CD4-positive, alpha-beta T cell treated with Interleukin-17A for 4 hours (primary cell): ENCODE measurements around the gene GPALPP1.
"Not testable (repeated sequence)": the region's sequence is repeated elsewhere in the genome, so short reads cannot be mapped to it uniquely, and the experiment has no call there.

Experiments
- DNase-seq: peaks from one replicate; pipeline ENCODE4 v3.0.0-alpha.2; 2020; ENCODE audit warnings: mixed read lengths

GPALPP1 gene, protein sequence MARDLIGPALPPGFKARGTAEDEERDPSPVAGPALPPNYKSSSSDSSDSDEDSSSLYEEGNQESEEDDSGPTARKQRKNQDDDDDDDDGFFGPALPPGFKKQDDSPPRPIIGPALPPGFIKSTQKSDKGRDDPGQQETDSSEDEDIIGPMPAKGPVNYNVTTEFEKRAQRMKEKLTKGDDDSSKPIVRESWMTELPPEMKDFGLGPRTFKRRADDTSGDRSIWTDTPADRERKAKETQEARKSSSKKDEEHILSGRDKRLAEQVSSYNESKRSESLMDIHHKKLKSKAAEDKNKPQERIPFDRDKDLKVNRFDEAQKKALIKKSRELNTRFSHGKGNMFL

DNA sequence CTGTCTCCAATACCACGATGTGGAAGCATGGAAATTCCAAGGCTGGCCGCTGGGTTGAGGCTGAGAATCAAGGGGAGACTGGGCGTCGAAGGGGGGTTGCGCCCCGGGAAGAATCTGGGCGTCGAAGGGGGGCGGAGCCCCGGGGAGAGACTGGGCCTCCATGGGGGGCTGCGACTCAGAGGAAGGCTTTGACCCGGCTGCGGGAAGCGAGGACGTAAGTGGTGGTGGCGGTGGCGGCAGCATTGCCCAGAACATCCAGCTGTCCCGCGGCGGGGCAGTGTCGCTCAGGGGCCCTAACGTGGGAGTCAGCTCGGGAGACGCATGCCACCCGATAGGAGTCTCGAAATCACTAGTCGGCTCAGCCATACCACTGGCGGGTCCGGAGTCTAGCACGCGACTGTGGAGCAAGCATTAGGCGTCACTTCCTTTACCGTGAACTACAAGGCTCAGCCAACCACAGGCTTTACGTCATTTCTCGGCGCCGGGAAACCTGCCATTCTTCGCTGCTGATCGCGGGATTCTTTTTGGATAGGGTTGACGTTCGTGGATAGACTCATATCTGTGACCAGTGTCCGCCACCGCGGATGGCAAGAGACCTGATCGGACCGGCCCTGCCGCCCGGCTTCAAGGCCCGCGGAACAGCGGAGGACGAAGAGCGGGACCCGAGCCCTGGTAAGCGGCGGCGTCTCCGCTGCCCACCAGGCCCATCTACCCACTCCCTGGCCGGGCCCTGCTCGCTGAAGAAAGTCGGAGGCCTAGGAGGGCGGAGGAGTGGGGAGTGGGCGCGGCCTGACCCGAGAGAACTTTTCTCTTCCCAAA lies at the start of gene GPALPP1, which contains the start of gene NUFIP1:
TSS of gene GPALPP1 (plus strand) at position 468 of the 819 bp plus-strand sequence. CDS start at position 585, 117 bp downstream.
TSS of gene NUFIP1 (minus strand) at position 401 of the 819 bp plus-strand sequence. CDS start at position 366, 35 bp downstream.
- DNase-seq, result peak; percentile 91

DNA sequence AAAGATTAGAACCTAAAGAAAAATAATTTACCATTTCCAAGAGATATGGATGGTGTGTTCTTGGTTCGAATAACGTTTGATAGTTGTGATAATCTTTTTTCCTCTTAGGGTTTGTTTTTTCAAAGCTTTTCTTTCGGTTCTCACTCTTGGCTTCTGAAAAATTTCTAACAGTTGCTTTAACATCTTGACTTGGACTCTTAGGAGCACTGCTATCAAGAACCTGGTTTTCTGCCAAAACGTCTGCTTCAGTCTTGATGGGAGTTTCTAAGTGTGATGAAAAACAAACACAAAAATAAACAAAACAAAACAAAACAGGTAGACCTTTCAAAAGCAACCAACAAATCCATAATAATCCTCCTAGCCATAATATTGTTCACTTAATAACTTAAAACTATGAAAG lies 45.9 kb upstream of the GPALPP1 start:
- DNase-seq, result not testable (repeated sequence)

DNA sequence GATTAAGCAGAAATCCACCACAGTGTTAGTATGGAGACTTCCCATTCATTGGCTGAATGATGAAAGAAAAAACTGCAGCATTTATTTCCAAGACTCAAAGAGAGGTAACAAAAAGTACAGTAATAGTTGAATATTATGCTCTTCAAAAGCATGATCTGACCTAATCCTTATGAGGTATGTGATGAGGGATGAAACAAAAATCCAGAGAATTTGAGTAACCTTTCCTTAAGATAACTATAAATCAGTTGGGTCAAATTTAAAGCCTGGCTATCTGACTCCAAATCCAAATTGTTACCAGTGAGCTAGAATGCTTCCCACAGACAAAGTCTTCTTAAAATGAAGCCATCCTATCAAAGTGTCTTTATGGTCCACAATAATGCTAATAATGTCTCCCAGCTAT lies 38.2 kb upstream of the GPALPP1 start:
- DNase-seq, result no peak

DNA sequence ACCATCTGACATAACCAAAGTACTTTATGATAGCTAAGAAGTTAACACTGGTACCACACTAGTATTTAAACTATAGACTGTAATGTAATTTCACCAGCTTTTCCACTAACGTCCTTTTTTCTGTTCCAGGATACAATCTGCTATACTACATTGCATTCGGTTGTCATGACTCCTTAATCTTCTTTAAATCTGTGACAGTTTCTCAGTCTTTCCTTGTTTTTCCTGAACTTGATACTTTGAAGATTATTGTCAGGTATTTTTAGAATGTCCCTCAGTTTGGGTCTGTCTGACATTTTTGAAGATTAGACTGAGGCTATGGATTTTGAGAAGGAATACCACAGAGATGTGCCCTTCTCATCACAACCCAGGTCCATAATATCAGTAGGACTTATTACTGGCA lies 36.7 kb upstream of the GPALPP1 start:
- no peak for DNase-seq

DNA sequence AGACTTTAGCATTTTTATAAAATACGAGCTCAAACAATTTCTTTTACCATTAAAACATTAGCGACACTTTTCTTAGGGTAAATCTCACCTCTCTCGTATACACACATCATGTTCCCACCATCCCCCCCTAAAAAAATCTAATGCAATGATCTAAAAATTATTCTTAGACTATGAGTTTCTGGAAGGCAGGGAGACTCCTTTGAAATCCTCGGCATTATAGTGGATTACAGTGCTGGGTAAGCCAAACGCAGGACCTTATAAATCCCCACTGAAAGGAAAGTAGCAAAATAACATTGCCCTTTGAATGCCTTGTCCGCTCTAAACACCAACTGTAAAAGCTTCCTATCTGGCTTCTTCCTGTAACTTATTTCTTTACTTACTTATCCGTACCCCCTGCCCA lies 35.1 kb upstream of the GPALPP1 start:
- no peak for DNase-seq

DNA sequence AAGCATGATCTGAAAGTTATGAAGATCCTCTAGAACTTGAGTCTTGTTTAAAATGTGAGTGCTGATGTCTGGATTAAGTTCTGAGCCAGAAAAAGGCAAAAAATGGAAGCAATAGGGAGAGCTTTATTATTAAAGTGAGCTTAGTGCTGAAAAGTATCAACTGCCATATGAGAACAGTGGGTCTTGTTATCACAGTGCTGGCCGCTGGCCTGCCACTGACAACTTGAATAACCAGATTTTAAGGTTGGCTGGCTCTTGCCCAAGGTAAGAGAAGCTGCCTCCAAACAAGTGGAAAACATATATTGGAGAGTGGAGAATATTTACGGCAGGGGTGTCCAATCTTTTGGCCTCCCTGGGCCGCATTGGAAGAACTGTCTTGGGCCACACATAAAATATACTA lies 33.9 kb upstream of the GPALPP1 start:
- DNase-seq, result no peak

DNA sequence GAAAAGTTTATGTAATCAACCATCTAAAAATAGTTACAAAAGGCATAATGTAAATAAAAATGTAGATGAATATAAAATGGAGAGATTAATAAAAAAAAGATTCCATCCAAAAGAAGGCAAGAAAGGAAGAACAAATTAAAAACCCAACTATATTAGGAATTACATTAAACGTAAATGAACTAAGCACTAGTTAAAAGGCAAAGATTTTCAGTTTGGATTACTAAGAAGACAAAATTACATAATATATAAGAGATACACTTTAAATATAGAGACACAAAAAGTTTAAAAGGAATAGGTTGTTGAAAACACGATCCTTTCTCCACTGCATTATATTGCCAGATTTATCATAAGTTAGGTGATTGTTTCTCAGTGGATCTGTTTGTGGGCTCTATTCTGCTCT lies 27.3 kb upstream of the GPALPP1 start:
- no peak for DNase-seq

DNA sequence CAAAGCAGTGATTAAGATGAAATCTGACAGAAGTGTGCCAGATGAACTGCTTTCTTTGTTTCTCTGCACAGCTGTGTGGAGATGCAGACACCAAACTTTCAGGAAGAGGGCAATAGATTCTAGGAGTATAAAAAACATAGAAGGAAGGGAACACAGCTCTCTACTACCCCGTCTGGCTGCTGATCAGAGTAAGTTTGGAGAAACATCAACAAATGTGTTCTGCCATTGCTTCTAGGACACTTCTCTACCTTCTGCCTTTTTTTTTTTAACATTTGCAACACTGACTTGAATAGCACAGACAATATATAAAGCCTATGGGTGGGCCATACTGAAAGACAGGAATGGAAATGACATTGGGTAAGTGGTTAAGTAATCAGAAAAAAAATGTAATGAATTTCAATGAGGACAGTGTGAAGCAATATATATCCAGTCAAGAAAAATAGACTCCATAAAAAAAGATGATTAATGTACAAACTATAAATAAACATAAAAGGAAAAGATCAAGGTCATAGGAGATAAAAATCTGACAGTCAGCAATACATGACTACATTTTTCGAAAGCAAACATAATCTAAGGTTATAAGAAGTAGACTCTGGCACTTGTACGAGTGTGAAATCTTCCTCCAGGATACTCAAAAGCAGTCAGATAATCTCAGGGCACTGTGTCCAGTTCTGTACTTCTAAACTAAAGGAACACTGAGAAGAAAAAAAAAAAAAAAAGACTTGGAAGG lies 21.5 kb upstream of the GPALPP1 start:
- DNase-seq, result no peak

DNA sequence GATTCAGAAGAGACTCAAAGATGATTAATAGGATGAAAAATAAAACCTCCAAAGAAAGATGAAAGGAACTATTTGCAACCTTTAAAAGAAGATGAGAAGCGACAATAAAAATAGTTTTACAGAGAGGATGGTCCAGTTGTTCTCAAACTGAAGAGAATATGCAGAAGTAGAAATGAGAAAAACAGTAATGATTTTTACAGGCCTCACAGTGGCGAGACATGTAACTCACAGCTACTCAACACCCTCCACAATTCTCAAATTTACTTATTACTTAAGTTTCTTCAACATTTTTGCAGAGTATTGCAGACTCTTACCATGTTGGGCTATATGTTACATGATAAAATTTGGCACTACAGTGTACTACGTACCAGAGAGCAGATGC lies 20.9 kb upstream of the GPALPP1 start:
- no peak for DNase-seq

DNA sequence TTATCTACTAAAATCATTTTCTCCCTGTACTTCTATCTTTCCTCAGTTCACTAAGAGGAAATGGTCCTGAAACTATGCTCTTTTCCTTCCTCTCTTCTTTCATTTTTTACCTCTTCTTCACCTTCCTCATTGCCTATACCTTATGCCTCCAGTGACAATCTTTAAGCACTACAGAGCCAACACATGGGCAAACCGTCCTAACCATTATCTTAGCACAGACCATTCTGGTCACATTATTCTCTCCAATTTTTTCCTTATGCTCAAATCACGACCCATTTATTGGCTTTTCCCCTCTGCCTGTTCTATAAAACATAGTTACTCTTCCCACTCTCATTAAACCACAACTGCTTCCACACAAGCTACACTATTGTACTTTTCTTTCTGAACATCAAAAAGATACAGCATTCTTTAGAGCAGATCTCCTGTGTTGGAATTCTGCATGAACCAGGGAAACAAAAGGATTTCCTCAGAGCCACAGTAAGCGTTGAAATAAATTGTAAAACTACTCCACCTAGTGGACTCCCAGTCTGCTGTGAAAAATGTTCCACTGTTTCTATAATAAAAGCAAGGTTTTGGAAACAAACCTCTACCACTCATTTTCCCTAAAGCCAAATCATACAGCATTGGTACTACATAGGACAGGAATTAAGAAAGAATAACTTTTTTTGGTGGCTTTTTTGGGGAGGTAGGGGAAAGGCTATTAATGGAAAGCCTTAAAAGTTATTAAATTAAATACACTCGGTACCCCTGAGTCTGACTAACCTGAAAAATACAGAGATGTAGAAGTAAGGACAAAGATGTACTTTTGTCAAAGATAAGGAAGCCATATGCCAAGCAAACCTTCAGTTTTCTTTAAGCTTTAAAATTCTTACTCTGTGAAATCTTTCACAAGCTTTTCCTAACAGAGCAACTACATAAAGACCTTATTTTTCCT lies 19.5 kb upstream of the GPALPP1 start:
- peak; percentile 5 for DNase-seq

DNA sequence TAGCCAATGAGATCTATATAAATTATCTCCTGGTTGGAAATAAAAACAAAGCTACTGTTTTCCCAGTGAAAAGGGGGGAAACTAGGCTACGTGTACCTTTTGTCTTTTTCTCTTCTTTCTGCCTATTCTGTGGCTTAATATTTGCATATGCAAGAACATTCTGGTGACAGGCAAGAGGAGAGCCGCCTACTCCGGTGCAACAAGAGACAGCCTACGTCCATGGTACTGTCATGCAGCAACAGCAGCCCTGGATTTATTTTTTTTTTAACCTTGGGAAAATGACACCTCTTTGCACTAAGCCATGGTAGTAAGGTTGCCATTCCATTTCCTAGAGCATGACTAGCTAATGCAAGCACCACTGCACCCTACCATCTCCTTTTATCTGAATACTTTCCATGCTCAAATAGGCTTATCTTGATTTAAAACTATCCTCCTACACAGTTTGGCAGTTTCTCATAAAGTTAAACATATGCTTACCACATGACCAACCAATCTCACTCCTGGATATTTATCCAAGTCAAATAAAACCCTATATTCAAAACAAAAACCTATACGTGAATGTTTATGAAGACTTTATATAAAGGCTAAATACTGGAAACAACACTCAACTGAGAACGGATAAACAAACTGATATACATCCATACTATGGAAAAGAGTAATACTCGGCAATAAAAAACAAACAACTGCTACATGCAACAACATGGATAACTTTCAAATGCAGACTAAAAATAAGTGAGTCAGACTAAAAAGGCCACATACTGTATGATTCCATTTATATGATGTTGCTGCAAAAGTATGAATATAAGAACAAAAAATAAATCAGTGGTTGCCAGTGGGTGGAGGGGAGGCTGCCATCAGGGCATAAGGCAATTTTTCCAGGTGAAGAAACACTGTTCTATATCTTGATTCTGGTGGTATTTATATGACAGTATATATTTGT lies 17.4 kb upstream of the GPALPP1 start:
- no peak for DNase-seq

DNA sequence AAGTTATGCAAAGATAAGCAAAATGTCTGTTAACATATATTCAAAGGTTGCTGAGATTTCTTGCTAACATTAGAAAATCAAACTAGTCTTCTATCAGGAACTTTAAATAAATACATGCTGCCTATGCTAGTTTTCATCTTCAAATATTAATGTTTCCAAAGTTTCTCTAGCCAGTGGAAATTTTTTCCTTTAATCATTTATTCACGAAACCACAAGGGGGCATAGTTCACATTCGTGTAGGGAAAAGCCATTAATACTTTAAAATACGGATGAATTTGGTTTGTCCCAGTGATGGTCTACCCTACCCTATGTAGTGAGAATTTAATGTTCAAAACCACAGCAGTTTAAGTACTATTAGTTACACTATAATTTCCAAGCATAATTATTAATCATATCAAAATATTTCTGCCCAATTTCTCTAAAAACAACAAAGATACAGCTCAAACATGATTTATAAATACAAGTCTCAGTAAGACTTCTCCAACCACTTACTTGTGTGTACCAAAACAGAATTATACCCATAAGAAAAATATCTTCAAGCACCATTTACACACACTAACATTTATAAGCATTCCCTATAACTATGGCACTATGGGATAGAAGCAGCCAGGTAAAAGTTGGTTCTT lies 16.3 kb upstream of the GPALPP1 start:
- DNase-seq, result no peak

DNA sequence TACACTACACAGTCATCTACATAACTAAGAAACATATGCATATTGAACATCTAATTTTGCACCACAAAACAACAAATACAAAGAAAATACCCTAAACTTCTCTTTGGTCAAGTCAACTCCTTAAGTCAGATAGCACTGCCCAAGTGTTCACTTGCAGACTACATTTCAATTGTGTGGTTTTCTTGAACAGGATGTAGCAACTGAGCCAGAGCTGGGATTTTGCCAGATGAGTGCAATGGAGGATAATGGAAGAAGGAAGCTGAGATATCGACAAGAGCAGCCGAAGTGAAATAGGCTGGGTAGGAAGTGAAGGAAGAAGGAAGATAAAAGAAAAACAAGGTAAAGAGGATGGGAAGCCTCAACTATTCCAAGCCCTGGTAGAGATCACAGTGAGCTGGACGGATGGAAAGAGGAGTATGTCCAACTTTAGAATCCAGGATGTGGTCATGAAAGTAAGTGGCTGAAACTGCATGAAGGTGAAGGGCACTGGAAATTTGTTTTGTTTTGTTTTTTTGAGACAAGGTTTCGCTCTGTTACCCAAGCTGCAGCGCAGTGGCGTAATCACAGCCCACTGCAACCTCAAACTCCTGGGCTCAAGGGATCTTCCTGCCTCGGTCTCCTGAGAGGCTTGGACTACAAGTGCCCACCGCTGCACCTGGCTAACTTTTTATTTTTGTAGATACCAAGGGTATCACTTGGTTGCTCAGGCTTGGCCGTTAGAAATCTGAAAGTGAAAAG lies 15.1 kb upstream of the GPALPP1 start:
- DNase-seq, result no peak

DNA sequence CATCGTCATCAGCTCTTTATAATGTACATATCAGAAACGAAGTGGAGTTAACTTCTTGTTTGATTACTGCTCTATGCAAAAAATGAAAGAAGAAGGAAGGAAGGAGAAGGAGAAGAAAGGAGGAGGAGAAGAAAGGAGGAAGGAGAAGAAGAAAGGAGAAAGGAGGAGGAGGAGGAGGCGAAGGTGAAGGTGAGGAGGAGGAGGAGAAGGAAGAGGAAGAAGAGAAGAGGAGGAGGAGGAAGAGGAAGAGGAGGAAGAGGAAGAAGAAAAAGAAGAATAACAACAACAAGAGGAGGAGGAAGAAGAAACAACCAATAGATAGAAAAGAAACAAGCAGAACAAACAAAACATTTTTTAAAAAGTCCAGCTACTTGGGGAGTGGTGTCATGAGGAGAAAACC lies 13.1 kb upstream of the GPALPP1 start:
- no peak for DNase-seq

DNA sequence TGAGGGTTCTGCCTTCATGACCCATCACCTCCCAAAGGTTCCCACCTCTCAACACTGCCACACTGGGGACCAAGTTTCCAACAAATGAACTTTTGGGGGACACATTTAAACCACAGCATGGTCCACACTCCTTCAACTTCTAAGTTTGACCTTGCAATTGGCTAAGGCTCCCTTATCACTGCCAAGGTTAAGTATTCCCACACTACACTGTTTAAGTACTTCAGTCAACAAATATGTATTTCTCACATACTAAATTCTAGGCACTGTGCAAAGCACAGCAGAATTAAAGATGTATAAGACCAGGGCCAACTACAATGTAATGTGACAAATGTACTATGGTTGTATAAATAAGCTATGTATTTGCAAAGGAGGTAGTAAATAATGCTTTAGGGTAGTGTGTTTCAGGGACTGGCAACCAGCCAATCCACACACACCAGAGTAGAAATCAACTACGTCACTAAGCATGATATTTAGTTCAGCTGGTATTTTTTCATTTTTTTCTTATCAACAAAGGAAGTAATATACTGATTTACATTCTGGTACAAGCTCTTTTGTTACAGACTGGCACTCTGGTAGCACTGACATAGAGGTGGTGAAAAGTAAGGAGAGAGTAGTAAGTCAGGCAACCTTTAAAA lies 12.3 kb upstream of the GPALPP1 start:
- DNase-seq, result no peak

DNA sequence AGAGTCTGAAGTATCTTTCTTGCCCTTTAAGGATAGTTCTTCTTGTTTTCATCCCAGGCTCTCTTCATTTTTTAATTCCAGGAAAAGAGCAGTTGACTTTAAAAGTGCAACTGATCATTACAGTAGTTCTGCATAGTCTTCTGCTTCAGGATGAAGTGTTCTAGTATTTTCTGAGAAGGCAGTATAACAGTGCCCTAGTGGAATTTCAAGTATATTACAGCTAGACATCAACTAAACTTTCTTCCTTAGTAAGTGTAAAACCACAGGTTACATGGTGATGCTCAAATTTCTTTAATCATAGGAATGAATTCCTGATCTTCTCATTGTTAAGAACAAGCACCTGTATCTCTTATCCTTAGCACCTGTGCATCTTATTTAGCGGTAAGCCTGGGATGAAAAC lies 11.0 kb upstream of the GPALPP1 start:
- no peak for DNase-seq

DNA sequence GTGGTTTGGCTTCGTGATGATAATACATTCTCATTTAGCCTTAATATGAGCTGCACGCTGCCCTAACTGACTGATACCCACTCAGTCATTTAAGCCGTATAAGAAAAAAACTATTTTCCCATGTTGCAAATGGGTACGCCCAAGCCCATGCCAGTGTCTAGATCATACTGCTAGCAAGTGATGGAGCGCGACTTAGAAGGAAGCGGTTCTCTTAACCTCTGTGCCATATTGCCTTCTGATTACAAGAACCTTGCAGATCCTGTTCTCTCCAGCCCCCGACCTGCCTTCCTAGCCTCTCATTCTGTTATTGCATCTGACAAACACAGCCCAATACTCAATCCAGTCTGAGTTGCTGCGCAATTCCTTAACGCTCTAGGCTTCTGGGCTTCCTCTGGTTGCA lies 603 bp downstream of the GPALPP1 start:
- DNase-seq, result peak; percentile 14

DNA sequence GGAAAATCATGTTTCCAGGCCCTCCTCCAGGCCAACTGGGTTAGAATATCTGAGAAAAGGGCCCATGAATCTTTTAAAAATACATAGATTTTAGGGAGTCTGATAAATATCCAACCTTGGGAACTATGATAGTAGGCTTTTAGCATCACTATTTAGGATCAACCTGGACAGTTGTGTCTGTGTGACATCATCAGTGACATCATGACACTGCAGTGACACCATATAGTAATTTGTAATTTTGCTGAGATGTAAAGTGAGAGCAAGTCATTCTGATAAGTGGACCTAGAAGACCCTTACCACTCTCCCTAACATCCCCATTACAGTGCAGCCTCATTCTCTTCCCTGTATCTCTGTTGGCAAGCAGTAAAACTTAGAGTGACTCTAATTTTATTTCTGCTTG lies 14.1 kb downstream of the GPALPP1 start:
- DNase-seq, result no peak

DNA sequence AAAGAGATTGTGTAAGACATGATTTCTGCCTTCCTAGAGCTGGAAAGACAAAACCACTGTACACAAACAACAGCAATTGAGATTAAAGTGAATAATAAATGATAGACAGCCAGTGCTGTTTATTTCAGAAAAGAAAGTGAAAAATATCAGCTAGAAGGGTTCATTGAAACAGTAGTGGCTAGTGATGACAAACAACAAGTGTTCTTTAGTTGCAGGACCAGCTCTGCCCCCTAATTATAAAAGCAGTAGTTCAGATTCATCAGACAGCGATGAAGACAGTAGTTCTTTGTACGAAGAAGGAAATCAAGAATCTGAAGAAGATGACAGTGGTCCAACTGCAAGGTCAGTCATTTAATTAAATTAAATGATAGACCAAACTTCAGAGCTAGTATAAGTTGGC lies 14.8 kb downstream of the GPALPP1 start:
- no peak for DNase-seq
